GM12891 (cell line): ENCODE data around the gene DRD4.

Experiments used
- PAX5 ChIP-seq: IDR thresholded peaks from 2 replicates; pipeline ENCODE4 v1.6.1; 2011; ENCODE audit warnings: low read length, moderate library complexity, mild to moderate bottlenecking; ENCODE audit not compliant: insufficient read depth, severe bottlenecking
- POLR2A ChIP-seq: IDR thresholded peaks from 2 replicates; pipeline ENCODE4 v1.6.1; 2011; ENCODE audit warnings: low read depth, low read length, control low read depth
- POLR2AphosphoS5 ChIP-seq: IDR thresholded peaks from 2 replicates; pipeline ENCODE4 v1.6.1; 2011; ENCODE audit warnings: low read depth, low read length, control low read depth
- SPI1 ChIP-seq: IDR thresholded peaks from 2 replicates; pipeline ENCODE4 v1.6.1; 2011; ENCODE audit warnings: low read depth, low read length, control low read depth
- TAF1 ChIP-seq: IDR thresholded peaks from 2 replicates; pipeline ENCODE4 v1.6.1; 2011; ENCODE audit warnings: low read depth, low read length, control low read depth

- TF ChIP-seq POLR2A (no peak), POLR2AphosphoS5 (no peak), SPI1 (no peak), TAF1 (no peak), PAX5 (no peak)
Measured at GRCh38 chr11:688681-689080, 51.6 kb downstream of the DRD4 start.
